Endodermal cell (in vitro differentiated cells): ENCODE measurements around the gene CHRND. TPM values are rescaled to one million over a fixed set of nuclear protein-coding genes. Genes with fewer than 3 reads are reported as not detected.
A peak's percentile ranks its signal among the peaks of the same experiment; 100 is the strongest.

Experiments
- DNase-seq: peaks from one replicate; pipeline ENCODE4 v3.0.0-alpha.2; 2017
- H3K27ac ChIP-seq: 2 replicates; pipeline ENCODE4 v1.5.1; 2013; ENCODE audit warnings: mild to moderate bottlenecking, low read depth, low read length, moderate library complexity
- H3K27me3 ChIP-seq: 2 replicates; pipeline ENCODE4 v1.6.1; 2013; ENCODE audit warnings: mild to moderate bottlenecking, low read length, moderate library complexity; ENCODE audit not compliant: insufficient read depth, control insufficient read depth, poor library complexity, severe bottlenecking
- H3K36me3 ChIP-seq: 2 replicates; pipeline ENCODE4 v1.7.0; 2013; ENCODE audit warnings: mild to moderate bottlenecking, low read length, moderate library complexity; ENCODE audit not compliant: control insufficient read depth, insufficient read depth
- H3K4me1 ChIP-seq: one replicate; pipeline ENCODE4 v1.7.0; 2013; ENCODE audit warnings: low read length; ENCODE audit not compliant: control insufficient read depth, insufficient read depth
- H3K4me3 ChIP-seq: 2 replicates; pipeline ENCODE4 v1.5.1; 2013; ENCODE audit warnings: mild to moderate bottlenecking, low read length, moderate library complexity
- H3K9ac ChIP-seq: 2 replicates; pipeline ENCODE4 v1.6.1; 2013; ENCODE audit warnings: mild to moderate bottlenecking, low read length, moderate library complexity; ENCODE audit not compliant: poor library complexity, severe bottlenecking; ENCODE audit errors: extremely low read depth
- H3K9me3 ChIP-seq: 2 replicates; pipeline ENCODE4 v1.6.1; 2013; ENCODE audit warnings: mild to moderate bottlenecking, low read length, moderate library complexity; ENCODE audit not compliant: control insufficient read depth
- H3K27ac Mint-ChIP-seq: 2 replicates; pipeline ENCODE4 v1.8.0; 2020; ENCODE audit warnings: mixed read lengths
- H3K27me3 Mint-ChIP-seq: 2 replicates; pipeline ENCODE4 v1.8.0; 2021; ENCODE audit warnings: mild to moderate bottlenecking, mixed read lengths; ENCODE audit not compliant: insufficient read depth
- H3K36me3 Mint-ChIP-seq: 2 replicates; pipeline ENCODE4 v1.8.0; 2020; ENCODE audit warnings: low read depth, mixed read lengths
- H3K4me1 Mint-ChIP-seq: 2 replicates; pipeline ENCODE4 v1.8.0; 2020; ENCODE audit warnings: mixed read lengths
- H3K4me3 Mint-ChIP-seq: 2 replicates; pipeline ENCODE4 v1.8.0; 2020; ENCODE audit warnings: mild to moderate bottlenecking, moderate library complexity, mixed read lengths
- H3K9me3 Mint-ChIP-seq: 2 replicates; pipeline ENCODE4 v1.8.0; 2020; ENCODE audit warnings: mild to moderate bottlenecking, mixed read lengths
- WGBS, 2 experiments: methylation state at CpG; one replicate each; pipeline versions ENCODE4 v1.1.5 to v1.1.7; 2013; ENCODE audit warnings: missing lambda C conversion rate in 2 of 2, mixed read lengths in 1 of 2; ENCODE audit not compliant: insufficient coverage in 1 of 2, insufficient read length in 1 of 2; 5-methylcytosine and 5-hydroxymethylcytosine counted together
- total RNA-seq, 2 donors: library from RNA; stranded (reverse); fragmentation: NEBNext Ultra II Directional in 1 of 2; extraction: Animal tissue kit (Norgen Biotek cat#: 25700) in 1 of 2; gene quantifications; 2 replicates in 1 of 2; 3 replicates in 1 of 2; pipeline ENCODE4 v1.2.1, GENCODE V29; 2021
- TF ChIP-seq, protein P1 (sequence below): fragments of 200-600 bp; sonication (generic); conservative IDR thresholded peaks from 2 replicates; pipeline ENCODE4 v1.5.0; 2021; ENCODE audit warnings: antibody characterized with exemption, mild to moderate bottlenecking

CHRND gene
- total RNA-seq, 2 donors from 2014 or later = 0.11 TPM; not detected in 1

DNA sequence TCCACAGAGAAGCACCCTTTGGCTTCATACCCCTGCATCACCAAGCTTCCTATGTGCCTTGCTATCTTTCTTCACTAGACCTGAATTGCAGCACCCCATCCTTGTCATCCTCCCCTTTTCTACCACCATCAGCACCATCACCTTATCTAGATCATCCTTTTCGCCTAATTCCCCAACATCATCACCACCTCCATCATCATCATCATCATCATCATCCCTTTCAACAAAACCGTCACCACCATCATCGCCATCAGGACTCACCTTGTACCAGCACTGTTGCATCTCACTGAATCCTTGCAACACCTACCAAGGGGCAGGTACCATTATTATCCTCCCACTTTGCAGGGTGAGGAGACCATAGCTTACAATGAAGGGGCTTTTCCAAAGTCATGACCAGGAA is 27.5 kb upstream of the CHRND start:
- Histone ChIP-seq H3K36me3 (no peaks in the 10 kb centered on the region), H3K9ac (no peak overlapping the region), H3K9me3 (no peaks in the 10 kb centered on the region), H3K27ac (no peak overlapping the region), H3K4me1 (peaks cover 3% of the 10 kb centered on the region), H3K4me3 (no peak overlapping the region), H3K27me3 (peaks cover 20% of the 10 kb centered on the region)
- WGBS, 2 experiments = 93 to 100% methylated on average over 1 to 3 of the region's 3 CpGs
- TF ChIP-seq, protein P1, sequence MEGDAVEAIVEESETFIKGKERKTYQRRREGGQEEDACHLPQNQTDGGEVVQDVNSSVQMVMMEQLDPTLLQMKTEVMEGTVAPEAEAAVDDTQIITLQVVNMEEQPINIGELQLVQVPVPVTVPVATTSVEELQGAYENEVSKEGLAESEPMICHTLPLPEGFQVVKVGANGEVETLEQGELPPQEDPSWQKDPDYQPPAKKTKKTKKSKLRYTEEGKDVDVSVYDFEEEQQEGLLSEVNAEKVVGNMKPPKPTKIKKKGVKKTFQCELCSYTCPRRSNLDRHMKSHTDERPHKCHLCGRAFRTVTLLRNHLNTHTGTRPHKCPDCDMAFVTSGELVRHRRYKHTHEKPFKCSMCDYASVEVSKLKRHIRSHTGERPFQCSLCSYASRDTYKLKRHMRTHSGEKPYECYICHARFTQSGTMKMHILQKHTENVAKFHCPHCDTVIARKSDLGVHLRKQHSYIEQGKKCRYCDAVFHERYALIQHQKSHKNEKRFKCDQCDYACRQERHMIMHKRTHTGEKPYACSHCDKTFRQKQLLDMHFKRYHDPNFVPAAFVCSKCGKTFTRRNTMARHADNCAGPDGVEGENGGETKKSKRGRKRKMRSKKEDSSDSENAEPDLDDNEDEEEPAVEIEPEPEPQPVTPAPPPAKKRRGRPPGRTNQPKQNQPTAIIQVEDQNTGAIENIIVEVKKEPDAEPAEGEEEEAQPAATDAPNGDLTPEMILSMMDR = no peak
- Mint-ChIP-seq H3K9me3 (no peaks in the 10 kb centered on the region), H3K4me1 (peaks cover 6% of the 10 kb centered on the region), H3K27me3 (peaks cover 28% of the 10 kb centered on the region), H3K4me3 (no peak overlapping the region), H3K27ac (no peak overlapping the region), H3K36me3 (no peaks in the 10 kb centered on the region)
- DNase-seq = no peak

DNA sequence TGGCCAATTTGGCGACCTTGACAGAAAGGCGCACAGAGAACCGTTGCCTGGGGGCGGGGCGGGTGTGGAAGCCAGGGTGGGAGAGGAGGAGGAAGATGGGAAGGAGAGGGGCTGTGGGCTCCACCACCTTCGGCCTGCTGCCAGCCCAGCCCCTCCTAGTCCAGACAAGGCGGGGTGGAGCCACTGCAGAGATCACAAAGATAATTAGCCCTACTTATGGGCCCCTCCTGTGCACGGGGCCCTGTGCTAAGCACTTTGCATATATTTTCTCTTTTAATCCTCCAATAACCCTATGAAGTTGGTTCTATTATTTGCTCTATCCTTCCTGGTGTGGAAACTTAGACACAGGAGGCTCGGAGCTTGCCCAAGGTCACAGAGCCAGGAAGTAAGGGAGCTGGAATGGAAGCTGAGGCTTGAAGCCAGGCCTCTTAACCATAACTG is 24.6 kb upstream of the CHRND start:
- Histone ChIP-seq H3K4me1 (peaks cover 3% of the 10 kb centered on the region), H3K27me3 (peaks cover 49% of the 10 kb centered on the region), H3K4me3 (no peak overlapping the region), H3K9me3 (no peaks in the 10 kb centered on the region), H3K9ac (no peak overlapping the region), H3K27ac (no peak overlapping the region), H3K36me3 (no peaks in the 10 kb centered on the region)
- 87 to 94% methylated on average over 7 to 9 of the region's 9 CpGs for WGBS, 2 experiments
- TF ChIP-seq, protein P1 = no peak
- no peak for DNase-seq
- Mint-ChIP-seq H3K9me3 (no peaks in the 10 kb centered on the region), H3K36me3 (no peaks in the 10 kb centered on the region), H3K27me3 (peaks cover 56% of the 10 kb centered on the region), H3K4me1 (peaks cover 4% of the 10 kb centered on the region), H3K4me3 (no peak overlapping the region), H3K27ac (no peak overlapping the region)

DNA sequence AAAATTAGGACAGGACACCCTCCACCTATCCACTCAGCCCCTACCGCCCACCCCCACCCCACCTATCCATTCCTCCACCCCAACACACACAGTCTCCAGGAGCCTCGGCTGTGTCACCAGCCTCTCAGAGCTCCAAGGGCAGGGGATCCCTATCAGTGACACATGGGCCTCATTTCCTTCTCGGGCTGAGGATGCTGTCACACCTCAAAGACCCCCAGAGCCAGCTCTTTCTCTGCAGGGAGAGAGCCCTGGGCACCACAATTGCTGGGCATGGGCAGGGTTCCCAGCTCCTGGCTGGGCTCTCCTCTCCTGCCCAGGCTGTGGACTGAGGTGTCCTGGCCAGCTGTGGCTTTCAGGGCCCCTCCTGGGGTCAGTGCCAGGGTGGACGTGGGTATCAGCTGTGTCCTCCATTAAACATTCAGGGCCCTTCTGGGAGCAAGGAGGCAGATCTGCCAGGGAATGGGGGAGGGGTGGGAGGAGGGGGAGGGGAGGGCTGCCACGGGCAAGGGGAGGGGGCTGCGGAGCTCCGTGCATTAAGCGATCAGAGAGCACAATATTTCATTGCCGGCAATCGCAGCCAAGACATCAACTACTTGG is 24.1 kb upstream of the CHRND start:
- Histone ChIP-seq H3K9ac (no peak overlapping the region), H3K9me3 (no peaks in the 10 kb centered on the region), H3K36me3 (no peaks in the 10 kb centered on the region), H3K4me1 (peaks cover 3% of the 10 kb centered on the region), H3K27ac (no peak overlapping the region), H3K27me3 (peaks cover 55% of the 10 kb centered on the region), H3K4me3 (no peak overlapping the region)
- 30 to 38% methylated on average over 4 to 10 of the region's 10 CpGs for WGBS, 2 experiments
- H3K9me3 Mint-ChIP-seq = no peaks in the 10 kb centered on the region
- no peak for DNase-seq
- peaks cover 4% of the 10 kb centered on the region for H3K4me1 Mint-ChIP-seq
- TF ChIP-seq, protein P1 = no peak
- H3K27ac Mint-ChIP-seq = no peak overlapping the region
- peak overlapping the region; percentile 55 for H3K4me3 Mint-ChIP-seq
- H3K36me3 Mint-ChIP-seq = no peaks in the 10 kb centered on the region
- peaks cover 61% of the 10 kb centered on the region for H3K27me3 Mint-ChIP-seq
